GM11168 (cell line): ENCODE results near the gene KBTBD12.
"Not testable (repeated sequence)": the region's sequence is repeated elsewhere in the genome, so short reads cannot be mapped to it uniquely, and the experiment has no call there.

Experiments
- in situ Hi-C: fragments of 300-500 bp; cut with MboI; formaldehyde crosslinking; loops from one replicate; pipeline ENCODE4 v1.12.0; 2022; ENCODE audit warnings: low sequenced_read_pairs; ENCODE audit not compliant: unreplicated experiment

KBTBD12 gene

GRCh38 chr3:127915115-127915936, at the start of gene KBTBD12:
TSS of gene KBTBD12 (plus strand) at chr3:127915232. CDS start at chr3:127923062, 7,830 bp downstream.
- in situ Hi-C loops, result no loop called here

GRCh38 chr3:127865941-127866340, 49.1 kb upstream of the KBTBD12 start:
- in situ Hi-C loops, result no loop called here

GRCh38 chr3:127867412-127867811, 47.6 kb upstream of the KBTBD12 start:
- in situ Hi-C loops, result no loop called here

DNA sequence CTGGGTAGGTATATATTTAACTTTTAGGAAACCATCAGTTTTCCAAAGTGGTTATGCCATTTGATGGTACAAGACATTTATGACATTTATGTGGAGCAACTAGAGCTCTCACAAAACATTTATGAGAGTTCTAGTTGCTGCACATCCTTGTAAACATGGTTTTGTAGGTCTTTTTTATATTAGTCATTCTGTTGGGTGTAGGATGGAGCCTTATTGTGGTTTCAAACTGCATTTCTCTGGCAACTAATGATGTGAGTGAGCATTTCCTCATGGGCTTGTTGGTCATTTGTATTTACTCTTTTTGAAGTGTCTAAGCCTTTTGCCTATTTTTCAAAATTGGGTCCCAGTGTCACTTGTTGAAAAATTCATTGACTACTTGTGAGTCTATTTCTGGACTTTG, 47.0 kb upstream of the KBTBD12 start:
- in situ Hi-C loops, result no loop called here

DNA sequence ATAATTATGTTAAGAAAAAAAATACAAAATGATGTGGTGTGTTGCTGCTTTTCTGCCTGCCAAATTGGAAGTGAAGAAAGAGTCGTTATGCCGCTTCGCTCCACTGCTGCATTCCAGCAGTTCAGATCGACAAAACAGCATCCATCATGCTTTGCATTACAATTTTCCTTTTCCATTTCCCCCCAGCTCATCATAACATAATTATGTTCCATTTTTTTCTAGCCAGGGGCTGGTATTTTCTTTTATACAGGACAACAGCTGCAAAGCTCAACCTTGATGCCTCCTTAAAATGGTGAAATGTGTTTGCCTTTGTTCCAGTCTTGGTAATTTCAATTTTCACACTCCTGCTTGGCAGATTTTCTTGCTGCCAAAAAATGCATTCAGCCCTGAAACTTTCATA, 44.9 kb upstream of the KBTBD12 start:
- in situ Hi-C loops, result no loop called here

- in situ Hi-C loops, result not testable (repeated sequence)
Measured at GRCh38 chr3:127874097-127874496, 40.9 kb upstream of the KBTBD12 start.

GRCh38 chr3:127881586-127881985, 33.4 kb upstream of the KBTBD12 start:
- in situ Hi-C loops, result no loop called here

- in situ Hi-C loops, result no loop called here
Measured at GRCh38 chr3:127884041-127884440, 31.0 kb upstream of the KBTBD12 start.

- in situ Hi-C loops, result no loop called here
Measured at GRCh38 chr3:127886231-127886955, 28.6 kb upstream of the KBTBD12 start.

DNA sequence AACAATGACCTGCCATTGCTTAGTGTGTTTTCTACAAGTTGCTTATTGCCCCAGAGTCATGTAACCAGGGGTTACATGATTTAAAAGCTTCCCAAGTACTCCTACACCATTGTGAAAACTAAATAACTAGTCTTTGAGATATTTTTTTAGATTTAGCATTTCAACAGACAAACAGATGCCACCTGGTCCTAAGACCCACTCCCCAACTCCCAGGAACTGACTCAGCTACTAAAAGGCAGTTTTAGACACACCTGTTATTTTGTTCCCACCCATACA, 28.1 kb upstream of the KBTBD12 start:
- in situ Hi-C loops, result no loop called here

- in situ Hi-C loops, result no loop called here
Measured at GRCh38 chr3:127887321-127887720, 27.7 kb upstream of the KBTBD12 start.

GRCh38 chr3:127888156-127888555, 26.9 kb upstream of the KBTBD12 start:
- in situ Hi-C loops, result no loop called here

DNA sequence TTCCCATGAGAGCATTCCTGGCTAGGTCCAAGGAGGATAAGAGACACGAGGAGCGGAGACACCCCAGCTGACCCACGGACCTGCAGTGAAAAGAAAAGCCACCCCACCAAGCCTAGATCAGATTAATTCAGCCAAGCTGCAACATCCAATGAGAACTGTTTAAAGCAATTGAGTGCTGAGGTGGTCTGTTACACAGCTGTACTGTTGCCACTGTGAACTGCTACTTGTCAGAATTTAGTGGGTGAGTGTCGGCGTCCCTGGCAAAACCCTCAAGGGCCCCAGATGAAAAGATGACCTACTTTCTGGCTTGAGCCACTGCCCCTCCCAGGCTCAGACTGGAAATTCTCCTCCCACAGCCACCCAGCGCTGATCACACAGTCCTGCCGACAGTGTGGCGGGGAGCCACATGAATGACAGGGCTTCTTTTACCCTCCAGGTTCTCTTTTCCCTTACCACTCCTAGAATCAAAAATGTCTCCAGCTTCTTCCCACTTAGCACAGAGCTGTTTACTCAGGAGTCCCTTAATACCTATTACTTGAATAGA, 26.4 kb upstream of the KBTBD12 start:
- in situ Hi-C loops, result no loop called here

DNA sequence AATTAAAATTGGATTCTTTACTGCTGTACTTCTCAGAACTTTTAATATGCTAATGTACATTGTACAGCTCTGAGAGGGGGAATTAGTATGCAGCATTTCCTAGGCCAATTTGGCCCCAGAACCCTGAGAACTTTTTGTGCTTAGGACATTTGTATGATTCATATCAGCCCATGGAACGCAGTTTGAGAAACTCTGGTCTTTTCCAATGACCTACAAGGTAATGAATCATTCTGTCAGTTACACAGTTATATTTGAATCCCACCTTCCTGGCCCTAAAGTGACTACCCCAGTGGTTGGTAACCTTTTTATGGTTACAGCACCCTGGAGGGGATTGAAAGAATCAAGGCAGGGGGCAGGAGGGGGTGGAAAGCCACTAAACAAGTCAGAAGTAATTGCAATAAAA, 25.6 kb upstream of the KBTBD12 start:
- in situ Hi-C loops, result no loop called here

- in situ Hi-C loops, result no loop called here
Measured at GRCh38 chr3:127889976-127890650, 24.9 kb upstream of the KBTBD12 start.

GRCh38 chr3:127890651-127891290, 24.3 kb upstream of the KBTBD12 start:
- in situ Hi-C loops, result not testable (repeated sequence)

GRCh38 chr3:127894481-127894880, 20.6 kb upstream of the KBTBD12 start:
- in situ Hi-C loops, result no loop called here

DNA sequence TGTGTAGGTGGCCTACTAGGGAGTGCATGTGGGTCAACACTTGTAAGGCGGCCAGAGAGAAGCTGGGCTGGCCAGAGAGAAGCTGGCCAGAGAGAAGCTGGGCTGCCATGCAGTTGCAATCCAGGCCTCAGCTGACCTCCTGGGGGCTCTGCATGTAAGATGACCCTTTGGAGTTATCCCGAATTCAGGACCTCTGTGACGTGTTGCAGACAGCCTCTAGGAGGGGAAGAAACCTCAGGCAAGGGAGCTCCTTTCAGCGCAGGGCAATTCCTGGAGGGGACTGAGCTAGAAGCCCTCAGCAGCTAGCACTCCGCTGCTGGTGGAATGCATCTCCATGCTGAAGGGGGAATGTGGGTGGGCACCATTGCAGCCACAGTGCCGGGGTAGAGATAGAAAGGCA, 15.8 kb upstream of the KBTBD12 start:
- in situ Hi-C loops, result no loop called here

DNA sequence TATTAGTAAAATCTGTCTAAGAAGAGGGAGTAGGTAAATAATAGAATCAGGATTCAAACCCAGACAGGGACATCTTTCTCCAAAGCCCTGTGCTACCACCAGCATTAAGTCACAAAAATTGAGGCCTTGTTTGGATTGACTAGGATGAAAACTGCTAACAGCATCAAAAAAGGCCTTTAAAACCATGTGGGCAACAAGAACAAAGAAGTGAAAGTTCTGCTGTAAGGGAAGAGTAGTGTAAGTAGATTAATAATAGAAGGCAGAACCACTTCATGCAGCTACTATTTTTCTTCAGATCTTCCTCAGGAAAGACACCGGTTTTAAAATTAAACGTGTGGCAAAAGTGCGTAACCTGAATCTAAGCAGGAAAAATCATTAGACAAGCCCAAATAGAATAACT, 15.3 kb upstream of the KBTBD12 start:
- in situ Hi-C loops, result no loop called here

GRCh38 chr3:127900536-127900935, 14.5 kb upstream of the KBTBD12 start:
- in situ Hi-C loops, result no loop called here

GRCh38 chr3:127902486-127902885, 12.5 kb upstream of the KBTBD12 start:
- in situ Hi-C loops, result no loop called here
